HG03521 (cell line): ENCODE measurements around the gene TMEM132D.

Experiments
- ATAC-seq: cut with Tn5 transposase; IDR thresholded peaks from one replicate; pipeline ENCODE4 v1.9.1; 2021; ENCODE audit warnings: mild to moderate bottlenecking, moderate library complexity; ENCODE audit not compliant: unreplicated experiment

The TMEM132D gene

GRCh38 chr12:129827102-129827865 lies 76.5 kb downstream of the TMEM132D start:
- ATAC-seq = no peak

GRCh38 chr12:129826273-129826672 lies 77.6 kb downstream of the TMEM132D start:
- no peak for ATAC-seq

- no peak for ATAC-seq
Observed at GRCh38 chr12:129825316-129825715, 78.5 kb downstream of the TMEM132D start.

- no peak for ATAC-seq
Observed at GRCh38 chr12:129821964-129822363, 81.9 kb downstream of the TMEM132D start.

- ATAC-seq = no peak
Observed at GRCh38 chr12:129819391-129819790, 84.4 kb downstream of the TMEM132D start.

- ATAC-seq = no peak
Observed at GRCh38 chr12:129815846-129816245, 88.0 kb downstream of the TMEM132D start.

- no peak for ATAC-seq
Observed at GRCh38 chr12:129811963-129812362, 91.9 kb downstream of the TMEM132D start.

GRCh38 chr12:129807136-129807535 lies 96.7 kb downstream of the TMEM132D start:
- no peak for ATAC-seq

- ATAC-seq = no peak
Observed at GRCh38 chr12:129791396-129791795, 112.4 kb downstream of the TMEM132D start.

GRCh38 chr12:129790930-129791329 lies 112.9 kb downstream of the TMEM132D start:
- ATAC-seq = no peak

GRCh38 chr12:129790331-129790730 lies 113.5 kb downstream of the TMEM132D start:
- ATAC-seq = no peak

GRCh38 chr12:129789921-129790320 lies 113.9 kb downstream of the TMEM132D start:
- no peak for ATAC-seq

- ATAC-seq = no peak
Observed at GRCh38 chr12:129788506-129789084, 115.2 kb downstream of the TMEM132D start.

- no peak for ATAC-seq
Observed at GRCh38 chr12:129779989-129780388, 123.8 kb downstream of the TMEM132D start.

GRCh38 chr12:129779033-129779432 lies 124.8 kb downstream of the TMEM132D start:
- ATAC-seq = no peak

- ATAC-seq = no peak
Observed at GRCh38 chr12:129776977-129777667, 126.7 kb downstream of the TMEM132D start.

- no peak for ATAC-seq
Observed at GRCh38 chr12:129772501-129773493, 131.0 kb downstream of the TMEM132D start.

- ATAC-seq = no peak
Observed at GRCh38 chr12:129771238-129771637, 132.6 kb downstream of the TMEM132D start.

- no peak for ATAC-seq
Observed at GRCh38 chr12:129765719-129766118, 138.1 kb downstream of the TMEM132D start.

- ATAC-seq = no peak
Observed at GRCh38 chr12:129762436-129762835, 141.4 kb downstream of the TMEM132D start.

- no peak for ATAC-seq
Observed at GRCh38 chr12:129753586-129753985, 150.2 kb downstream of the TMEM132D start.
